Activated naive CD4-positive, alpha-beta T cell treated with anti-CD3 and anti-CD28 coated beads, Interleukin-2, amount 50 U/mL, for 24 hours (primary cell): ENCODE measurements around the gene UGT1A7.
"Not testable (repeated sequence)": the region's sequence is repeated elsewhere in the genome, so short reads cannot be mapped to it uniquely, and the experiment has no call there.

Experiments used
- H3K27ac Mint-ChIP-seq: one replicate; pipeline ENCODE4 v1.8.0; 2021; ENCODE audit warnings: mild to moderate bottlenecking, mixed read lengths
- H3K27me3 Mint-ChIP-seq: one replicate; pipeline ENCODE4 v1.8.0; 2021; ENCODE audit warnings: mixed read lengths
- H3K36me3 Mint-ChIP-seq: one replicate; pipeline ENCODE4 v1.8.0; 2021; ENCODE audit warnings: mixed read lengths
- H3K4me1 Mint-ChIP-seq: one replicate; pipeline ENCODE4 v1.8.0; 2021; ENCODE audit warnings: mixed read lengths
- H3K4me3 Mint-ChIP-seq: one replicate; pipeline ENCODE4 v1.8.0; 2021; ENCODE audit warnings: mild to moderate bottlenecking, mixed read lengths
- H3K9me3 Mint-ChIP-seq: one replicate; pipeline ENCODE4 v1.8.0; 2021; ENCODE audit warnings: mixed read lengths

The UGT1A7 gene

DNA sequence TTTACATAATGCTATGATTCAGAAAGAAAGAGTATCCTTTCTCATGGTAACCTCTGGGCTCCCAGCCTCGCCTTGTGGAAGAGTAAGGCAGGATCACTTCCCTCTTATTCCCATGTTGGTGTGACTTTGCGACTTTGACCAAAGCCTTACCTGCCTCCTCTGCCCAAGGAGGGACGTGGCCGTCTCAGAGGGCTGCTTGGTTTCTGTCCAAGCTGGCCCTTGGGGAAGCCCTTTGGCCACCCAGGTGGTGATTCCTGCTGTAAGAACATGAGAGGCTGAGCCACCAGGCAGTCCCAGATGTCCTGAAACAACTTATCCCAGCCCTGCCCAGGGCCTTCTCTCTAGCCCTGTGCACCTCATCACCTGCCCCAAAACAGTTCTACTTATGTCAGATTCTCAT, 17.0 kb downstream of the UGT1A7 start:
- Mint-ChIP-seq H3K27ac (no peak overlapping the region), H3K4me3 (no peak overlapping the region), H3K4me1 (no peaks in the 10 kb centered on the region), H3K27me3 (peaks cover 4% of the 10 kb centered on the region), H3K9me3 (no peaks in the 10 kb centered on the region), H3K36me3 (no peaks in the 10 kb centered on the region)

DNA sequence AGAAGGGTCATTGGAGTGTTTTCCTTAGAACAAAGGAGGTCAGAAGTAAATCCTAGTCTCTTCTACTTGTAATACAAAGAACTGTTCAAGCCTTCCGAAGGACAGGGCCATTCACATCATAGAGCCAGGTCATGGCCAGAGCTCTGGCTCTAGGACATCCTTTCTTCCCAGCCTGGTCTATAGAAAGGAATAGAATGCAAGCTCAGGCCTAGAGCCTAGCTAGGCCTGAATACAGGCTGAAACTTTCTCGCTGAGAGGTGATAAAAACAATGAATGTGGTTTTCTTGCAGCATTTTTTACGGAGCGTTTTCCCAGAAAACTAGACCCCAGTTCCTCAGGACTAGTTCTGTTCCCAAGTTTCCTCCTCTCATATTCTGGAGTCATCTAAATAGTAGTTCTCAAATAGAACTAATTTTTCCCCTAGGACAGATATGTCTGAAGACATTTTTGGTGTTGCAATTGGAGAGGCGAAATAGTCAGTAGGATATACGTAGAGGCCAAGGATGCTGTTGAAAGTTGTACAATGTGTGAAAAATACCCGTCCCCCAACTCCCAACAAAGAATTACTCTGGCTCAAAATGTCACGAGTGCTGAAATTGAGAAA, 17.8 kb downstream of the UGT1A7 start:
- H3K4me1 Mint-ChIP-seq, result no peaks in the 10 kb centered on the region
- H3K4me3 Mint-ChIP-seq, result no peak overlapping the region
- no peaks in the 10 kb centered on the region for H3K36me3 Mint-ChIP-seq
- H3K27ac Mint-ChIP-seq, result no peak overlapping the region
- H3K27me3 Mint-ChIP-seq, result peaks cover 4% of the 10 kb centered on the region
- H3K9me3 Mint-ChIP-seq, result no peaks in the 10 kb centered on the region

GRCh38 chr2:233700028-233700635, 18.4 kb downstream of the UGT1A7 start:
- peaks cover 4% of the 10 kb centered on the region for H3K27me3 Mint-ChIP-seq
- no peaks in the 10 kb centered on the region for H3K9me3 Mint-ChIP-seq
- no peaks in the 10 kb centered on the region for H3K4me1 Mint-ChIP-seq
- H3K27ac Mint-ChIP-seq, result no peak overlapping the region
- no peak overlapping the region for H3K4me3 Mint-ChIP-seq
- no peaks in the 10 kb centered on the region for H3K36me3 Mint-ChIP-seq

DNA sequence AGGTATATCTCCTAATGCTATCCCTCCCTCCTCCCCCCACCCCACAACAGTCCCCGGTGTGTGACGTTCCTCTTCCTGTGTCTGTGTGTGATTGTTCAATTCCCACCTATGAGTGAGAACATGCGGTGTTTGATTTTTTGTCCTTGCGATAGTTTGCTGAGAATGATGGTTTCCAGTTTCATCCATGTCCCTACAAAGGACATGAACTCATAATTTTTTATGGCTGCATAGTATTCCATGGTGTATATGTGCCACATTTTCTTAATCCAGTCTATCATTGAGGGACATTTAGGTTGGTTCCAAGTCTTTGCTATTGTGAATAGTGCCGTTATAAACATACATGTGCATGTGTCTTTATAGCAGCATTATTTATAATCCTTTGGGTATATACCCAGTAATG, 19.1 kb downstream of the UGT1A7 start:
- H3K27ac Mint-ChIP-seq, H3K27me3 Mint-ChIP-seq, H3K36me3 Mint-ChIP-seq, H3K4me1 Mint-ChIP-seq, H3K4me3 Mint-ChIP-seq, H3K9me3 Mint-ChIP-seq: not testable (repeated sequence)

GRCh38 chr2:233702238-233702637, 20.5 kb downstream of the UGT1A7 start:
- Mint-ChIP-seq H3K4me3 (no peak overlapping the region), H3K27me3 (peaks cover 4% of the 10 kb centered on the region), H3K36me3 (no peaks in the 10 kb centered on the region), H3K4me1 (no peaks in the 10 kb centered on the region), H3K27ac (no peak overlapping the region), H3K9me3 (no peaks in the 10 kb centered on the region)

DNA sequence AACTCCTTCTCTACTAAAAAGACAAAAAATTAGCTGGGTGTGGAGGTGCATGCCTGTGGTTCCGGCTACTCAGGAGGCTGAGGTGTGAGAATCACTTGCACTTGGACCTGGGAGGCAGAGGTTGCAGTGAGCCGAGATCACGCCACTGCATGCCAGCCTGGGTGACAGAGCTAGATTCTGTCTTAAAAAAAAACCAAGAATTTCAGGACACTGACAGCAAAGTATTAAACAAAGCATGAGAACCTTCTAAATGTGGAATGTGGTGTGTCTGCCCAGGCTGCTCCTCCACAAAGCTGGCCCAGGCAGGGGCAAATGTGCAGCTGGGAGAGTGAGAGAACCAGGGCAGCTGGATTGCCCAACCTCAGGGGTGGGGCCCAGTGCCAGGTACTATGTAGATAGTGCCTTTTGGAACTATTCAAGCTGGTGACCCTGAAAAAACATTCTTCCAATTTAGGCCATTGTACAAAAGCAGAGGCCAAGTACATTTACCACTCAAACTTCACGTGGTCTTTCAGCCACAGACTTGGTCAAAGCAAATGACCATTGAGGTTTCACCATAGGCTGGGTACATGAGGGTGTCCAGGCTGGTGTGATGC, 24.3 kb downstream of the UGT1A7 start:
- no peaks in the 10 kb centered on the region for H3K9me3 Mint-ChIP-seq
- H3K4me3 Mint-ChIP-seq, result no peak overlapping the region
- H3K36me3 Mint-ChIP-seq, result no peaks in the 10 kb centered on the region
- H3K4me1 Mint-ChIP-seq, result no peaks in the 10 kb centered on the region
- peaks cover 6% of the 10 kb centered on the region for H3K27me3 Mint-ChIP-seq
- H3K27ac Mint-ChIP-seq, result no peak overlapping the region

GRCh38 chr2:233706720-233707119, 25.0 kb downstream of the UGT1A7 start:
- H3K4me1 Mint-ChIP-seq, result no peaks in the 10 kb centered on the region
- no peaks in the 10 kb centered on the region for H3K36me3 Mint-ChIP-seq
- no peak overlapping the region for H3K27ac Mint-ChIP-seq
- H3K9me3 Mint-ChIP-seq, result no peaks in the 10 kb centered on the region
- H3K4me3 Mint-ChIP-seq, result no peak overlapping the region
- peaks cover 6% of the 10 kb centered on the region for H3K27me3 Mint-ChIP-seq

DNA sequence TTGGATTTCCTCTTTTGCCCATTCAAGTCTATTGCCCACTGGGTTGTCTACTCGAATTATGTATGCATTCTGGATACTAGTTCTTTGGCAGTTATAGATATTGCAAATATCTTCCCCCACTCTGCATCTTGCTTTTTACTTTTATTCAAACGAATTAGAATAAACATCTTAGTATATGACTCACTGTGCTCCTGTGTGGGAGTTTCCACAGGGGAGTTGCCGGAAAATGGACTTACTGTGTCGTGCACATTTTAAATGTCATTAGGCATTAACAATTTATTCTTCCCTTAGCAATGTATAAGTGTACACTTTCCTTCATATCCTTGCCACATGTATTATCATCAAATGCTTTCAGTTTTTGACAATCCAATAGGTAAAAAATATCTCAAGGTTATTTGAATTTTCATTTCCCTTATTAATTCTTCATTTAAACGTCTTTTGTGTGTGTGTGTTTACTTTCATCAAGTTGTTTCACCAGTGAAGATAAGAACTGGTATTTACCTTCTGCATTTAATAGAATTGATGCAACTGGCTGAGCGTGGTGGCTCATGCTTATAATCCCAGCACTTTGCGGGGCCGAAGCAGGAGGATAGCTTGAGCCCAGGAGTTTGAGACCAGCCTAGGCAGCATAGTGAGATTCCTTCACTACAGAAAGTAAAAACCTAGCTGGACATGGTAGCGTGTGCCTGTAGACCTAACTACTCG, 26.4 kb downstream of the UGT1A7 start:
- Mint-ChIP-seq H3K9me3 (no peaks in the 10 kb centered on the region), H3K4me1 (no peaks in the 10 kb centered on the region), H3K4me3 (no peak overlapping the region), H3K27me3 (peaks cover 6% of the 10 kb centered on the region), H3K36me3 (no peaks in the 10 kb centered on the region), H3K27ac (no peak overlapping the region)

- H3K9me3 Mint-ChIP-seq, result no peaks in the 10 kb centered on the region
- H3K27ac Mint-ChIP-seq, result no peak overlapping the region
- H3K4me3 Mint-ChIP-seq, result no peak overlapping the region
- H3K27me3 Mint-ChIP-seq, result peaks cover 6% of the 10 kb centered on the region
- no peaks in the 10 kb centered on the region for H3K4me1 Mint-ChIP-seq
- no peaks in the 10 kb centered on the region for H3K36me3 Mint-ChIP-seq
Measured at GRCh38 chr2:233708942-233709341, 27.2 kb downstream of the UGT1A7 start.

DNA sequence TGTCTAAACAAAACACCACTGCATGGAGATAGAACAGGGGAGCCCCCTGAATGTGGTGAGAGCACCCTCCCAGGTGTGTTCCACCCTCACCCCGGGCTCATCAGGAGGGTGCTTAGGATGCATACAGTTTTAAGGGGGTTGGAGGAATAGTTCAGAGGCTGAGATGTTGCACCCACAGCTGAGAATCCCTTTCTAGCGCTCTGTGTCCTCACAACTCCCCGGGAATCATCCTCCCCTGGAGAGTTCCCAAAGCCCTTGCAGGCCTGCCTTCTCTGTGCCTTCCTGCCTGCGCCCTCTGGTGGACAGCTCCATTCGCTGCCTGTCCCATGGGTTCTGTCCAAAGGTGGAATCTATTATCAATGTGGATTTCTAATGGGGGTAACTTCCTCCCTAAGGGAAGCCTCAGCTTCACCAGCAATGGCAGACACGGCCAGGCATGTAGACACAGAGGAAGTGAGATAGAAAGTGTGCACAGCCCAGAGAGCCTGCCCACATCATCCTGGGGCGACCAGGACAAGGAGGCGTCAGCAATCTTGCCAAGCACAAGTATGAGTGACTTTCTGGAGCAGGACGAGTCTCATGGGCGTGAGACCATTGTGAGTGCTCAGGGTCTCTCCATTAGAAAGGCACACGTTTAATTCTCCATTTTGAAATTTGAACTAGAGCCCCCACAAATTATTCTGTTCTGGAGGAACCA, 29.8 kb downstream of the UGT1A7 start:
- peaks cover 9% of the 10 kb centered on the region for H3K27me3 Mint-ChIP-seq
- H3K4me3 Mint-ChIP-seq, result no peak overlapping the region
- H3K27ac Mint-ChIP-seq, result no peak overlapping the region
- H3K36me3 Mint-ChIP-seq, result no peaks in the 10 kb centered on the region
- H3K9me3 Mint-ChIP-seq, result no peaks in the 10 kb centered on the region
- no peaks in the 10 kb centered on the region for H3K4me1 Mint-ChIP-seq

GRCh38 chr2:233712611-233713261, 31.0 kb downstream of the UGT1A7 start, which contains the start of gene UGT1A5:
UGT1A5 (plus strand) TSS chr2:233712907; CDS start chr2:233712992, 85 bp downstream.
- Mint-ChIP-seq H3K27ac (no peak within 1 kb of the TSS), H3K4me3 (no peak within 1 kb of the TSS), H3K4me1 (no peaks in the 10 kb centered on the region), H3K36me3 (no peaks in the 10 kb centered on the region), H3K27me3 (peaks cover 9% of the 10 kb centered on the region), H3K9me3 (no peaks in the 10 kb centered on the region)

DNA sequence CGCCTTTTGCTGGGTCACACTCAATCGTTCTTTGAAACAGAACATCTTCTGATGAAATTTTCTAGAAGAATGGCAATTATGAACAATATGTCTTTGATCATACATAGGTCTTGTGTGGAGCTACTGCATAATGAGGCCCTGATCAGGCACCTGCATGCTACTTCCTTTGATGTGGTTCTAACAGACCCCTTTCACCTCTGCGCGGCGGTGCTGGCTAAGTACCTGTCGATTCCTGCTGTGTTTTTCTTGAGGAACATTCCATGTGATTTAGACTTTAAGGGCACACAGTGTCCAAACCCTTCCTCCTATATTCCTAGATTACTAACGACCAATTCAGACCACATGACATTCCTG, 31.5 kb downstream of the UGT1A7 start:
- H3K9me3 Mint-ChIP-seq, result no peaks in the 10 kb centered on the region

DNA sequence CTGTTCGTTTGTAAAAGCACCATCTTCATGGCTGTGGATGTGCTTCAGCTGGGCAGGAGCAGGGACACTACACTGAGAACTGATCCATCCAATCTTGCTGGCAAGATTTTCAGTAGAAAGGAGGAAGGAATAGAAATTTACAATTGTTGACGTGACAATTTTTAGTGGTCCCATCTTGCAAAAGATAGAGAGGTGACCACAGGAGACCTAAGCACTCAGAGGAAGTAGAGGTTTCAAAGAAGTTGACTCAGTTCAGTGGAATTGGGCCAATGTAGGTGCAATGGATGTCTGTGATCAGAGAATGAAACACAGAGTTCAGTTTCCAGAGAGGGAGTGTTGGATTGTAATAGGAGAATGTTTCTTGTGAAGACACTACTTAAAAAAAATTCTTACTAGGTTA, 32.4 kb downstream of the UGT1A7 start:
- Mint-ChIP-seq H3K9me3 (no peaks in the 10 kb centered on the region), H3K27ac (no peak overlapping the region)

More for the DNA sequence above, 31.5 kb downstream of the UGT1A7 start:
- H3K27me3 Mint-ChIP-seq, result peaks cover 10% of the 10 kb centered on the region
- no peaks in the 10 kb centered on the region for H3K36me3 Mint-ChIP-seq
- H3K27ac Mint-ChIP-seq, result no peak overlapping the region
- H3K4me1 Mint-ChIP-seq, result no peaks in the 10 kb centered on the region
- H3K4me3 Mint-ChIP-seq, result no peak overlapping the region

GRCh38 chr2:233718552-233718951, 36.9 kb downstream of the UGT1A7 start, which contains the start of gene UGT1A4:
UGT1A4 (plus strand) TSS chr2:233718736; CDS start chr2:233718821, 85 bp downstream.
- Mint-ChIP-seq H3K9me3 (no peaks in the 10 kb centered on the region), H3K4me3 (no peak within 1 kb of the TSS), H3K4me1 (no peaks in the 10 kb centered on the region), H3K27ac (no peak within 1 kb of the TSS), H3K36me3 (no peaks in the 10 kb centered on the region), H3K27me3 (peaks cover 18% of the 10 kb centered on the region)

More for the DNA sequence above, 32.4 kb downstream of the UGT1A7 start:
- Mint-ChIP-seq H3K36me3 (no peaks in the 10 kb centered on the region), H3K4me3 (no peak overlapping the region), H3K4me1 (no peaks in the 10 kb centered on the region), H3K27me3 (peaks cover 14% of the 10 kb centered on the region)

GRCh38 chr2:233728723-233729301, 47.1 kb downstream of the UGT1A7 start, which contains the start of gene UGT1A3:
UGT1A3 (plus strand) TSS chr2:233729042; CDS start chr2:233729127, 85 bp downstream.
- no peak within 1 kb of the TSS for H3K27ac Mint-ChIP-seq
- H3K9me3 Mint-ChIP-seq, result no peaks in the 10 kb centered on the region
- H3K27me3 Mint-ChIP-seq, result peaks cover 7% of the 10 kb centered on the region
- H3K4me1 Mint-ChIP-seq, result no peaks in the 10 kb centered on the region
- no peaks in the 10 kb centered on the region for H3K36me3 Mint-ChIP-seq
- no peak within 1 kb of the TSS for H3K4me3 Mint-ChIP-seq
